ENCODE measurements around the gene KRT25. TPM values are rescaled to one million over a fixed set of nuclear protein-coding genes. Genes with fewer than 3 reads are reported as not detected.

Gene KRT25
- total RNA-seq, 1 experiment from 2014 or later = not detected

GRCh38 chr17:40707745-40708144 lies 47.4 kb downstream of the KRT25 start:
- CTCF ChIA-PET = interaction anchor here (0.5 to 9.8 kb wide), 21 partner anchors 11 to 1089 kb away, joined by 3 to 205 read pairs (median 4); no protein-coding TSS in a partner anchor
- Mint-ChIP-seq H3K36me3 (ENCODE audit: insufficient read depth, unreplicated experiment) (no peaks in the 10 kb centered on the region), H3K9me3 (ENCODE audit: low read depth, unreplicated experiment) (no peaks in the 10 kb centered on the region), H3K4me1 (ENCODE audit: low read depth, unreplicated experiment) (peaks cover 36% of the 10 kb centered on the region), H3K4me3 (ENCODE audit: low read depth, unreplicated experiment) (no peak overlapping the region), H3K27me3 (ENCODE audit: unreplicated experiment) (peaks cover 14% of the 10 kb centered on the region), H3K27ac (ENCODE audit: unreplicated experiment) (peak overlapping the region; percentile 14)
- DNase-seq = peak; percentile 92
- TF ChIP-seq CTCF (IDR thresholded peaks at IDR 0.05; ENCODE audit: unreplicated experiment) = no peak
- no TSS peak for BruUV-seq (replicated peaks)
- intact Hi-C loops (cut with micrococcal nuclease; ENCODE audit: unreplicated experiment) = no loop called here

- CTCF ChIA-PET = interaction anchor here (0.6 to 9.8 kb wide), 51 partner anchors 10 to 1332 kb away, joined by 3 to 205 read pairs (median 4); partner anchors contain the start of genes KRT222, KRT25, KRT26 and MIEN1
- peaks cover 44% of the 10 kb centered on the region for H3K4me1 Mint-ChIP-seq (ENCODE audit: low read depth, unreplicated experiment)
- no peak overlapping the region for H3K27ac Mint-ChIP-seq (ENCODE audit: unreplicated experiment)
- no peak overlapping the region for H3K4me3 Mint-ChIP-seq (ENCODE audit: low read depth, unreplicated experiment)
- no peak for DNase-seq
- no peaks in the 10 kb centered on the region for H3K27me3 Mint-ChIP-seq (ENCODE audit: unreplicated experiment)
- no peaks in the 10 kb centered on the region for H3K9me3 Mint-ChIP-seq (ENCODE audit: low read depth, unreplicated experiment)
- H3K36me3 Mint-ChIP-seq (ENCODE audit: insufficient read depth, unreplicated experiment) = no peaks in the 10 kb centered on the region
- intact Hi-C loops (cut with micrococcal nuclease; ENCODE audit: unreplicated experiment) = no loop called here
- no TSS peak for BruUV-seq (replicated peaks)
- TF ChIP-seq CTCF (IDR thresholded peaks at IDR 0.05; ENCODE audit: unreplicated experiment) = no peak
Observed at GRCh38 chr17:40705584-40705983, 49.5 kb downstream of the KRT25 start.

DNA sequence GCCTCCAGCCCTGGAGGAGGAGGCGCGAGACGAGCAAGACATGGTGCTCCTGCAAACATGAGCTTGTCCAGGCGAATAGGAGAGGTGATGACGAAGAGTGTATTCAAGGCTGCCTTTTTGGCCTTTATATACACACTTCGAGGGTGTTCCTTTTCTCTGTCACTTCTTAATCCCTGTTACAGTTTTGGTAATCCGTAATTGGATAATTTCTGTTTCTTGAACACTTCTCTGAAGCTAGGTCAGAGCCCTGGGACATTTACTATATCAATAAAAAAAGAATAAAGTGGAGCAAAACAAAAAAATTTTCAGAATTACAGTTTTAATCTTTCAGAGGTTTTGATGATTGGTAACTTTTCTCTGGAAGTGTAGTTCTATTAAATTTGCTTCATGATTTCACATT lies 51.5 kb downstream of the KRT25 start, which contains the start of gene KRT24:
Gene KRT24, minus strand, starts transcription at position 101 of the 400 bp plus-strand sequence. Its CDS starts 59 bp downstream, at position 42.
- DNase-seq = no peak
- no TSS peak for BruUV-seq (replicated peaks)
- Mint-ChIP-seq H3K9me3 (ENCODE audit: low read depth, unreplicated experiment) (no peaks in the 10 kb centered on the region), H3K4me3 (ENCODE audit: low read depth, unreplicated experiment) (no peak within 1 kb of the TSS), H3K27ac (ENCODE audit: unreplicated experiment) (no peak within 1 kb of the TSS), H3K27me3 (ENCODE audit: unreplicated experiment) (peaks cover 17% of the 10 kb centered on the region), H3K36me3 (ENCODE audit: insufficient read depth, unreplicated experiment) (no peaks in the 10 kb centered on the region), H3K4me1 (ENCODE audit: low read depth, unreplicated experiment) (peaks cover 44% of the 10 kb centered on the region)
- no peak for TF ChIP-seq CTCF (IDR thresholded peaks at IDR 0.05; ENCODE audit: unreplicated experiment)
- intact Hi-C loops (cut with micrococcal nuclease; ENCODE audit: unreplicated experiment) = no loop called here
- CTCF ChIA-PET = interaction anchor here (0.6 to 9.8 kb wide), 21 partner anchors 8 to 1019 kb away, joined by 3 to 205 read pairs (median 7); partner anchors contain the start of gene SMARCE1

DNA sequence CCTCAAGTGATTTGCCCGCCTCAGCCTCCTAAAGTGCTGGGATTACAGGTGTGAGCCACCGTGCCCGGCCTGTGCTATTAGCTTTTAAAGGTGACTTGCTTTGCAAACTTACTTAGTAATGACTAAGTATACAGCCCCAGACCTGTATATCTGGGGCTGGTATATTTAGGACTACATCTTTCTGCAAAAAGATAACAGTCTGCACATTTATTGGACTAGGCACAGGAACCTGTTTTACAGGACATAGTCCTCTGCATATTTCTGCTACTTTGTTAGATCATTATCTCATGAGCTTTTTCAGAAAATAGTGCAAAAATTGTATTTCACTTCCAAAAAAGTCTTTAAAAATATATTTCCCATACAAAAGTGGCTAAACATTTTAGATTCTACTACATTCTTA lies 52.9 kb downstream of the KRT25 start:
- CTCF ChIA-PET = interaction anchor here (0.6 to 9.8 kb wide), 20 partner anchors 7 to 922 kb away, joined by 3 to 205 read pairs (median 4); no protein-coding TSS in a partner anchor
- no peak for DNase-seq
- no peak overlapping the region for H3K4me3 Mint-ChIP-seq (ENCODE audit: low read depth, unreplicated experiment)

More for the DNA sequence above, 52.9 kb downstream of the KRT25 start:
- no peak overlapping the region for H3K27ac Mint-ChIP-seq (ENCODE audit: unreplicated experiment)
- BruUV-seq (replicated peaks) = no TSS peak
- no peaks in the 10 kb centered on the region for H3K36me3 Mint-ChIP-seq (ENCODE audit: insufficient read depth, unreplicated experiment)
- intact Hi-C loops (cut with micrococcal nuclease; ENCODE audit: unreplicated experiment) = no loop called here
- H3K4me1 Mint-ChIP-seq (ENCODE audit: low read depth, unreplicated experiment) = peaks cover 35% of the 10 kb centered on the region
- H3K27me3 Mint-ChIP-seq (ENCODE audit: unreplicated experiment) = peaks cover 29% of the 10 kb centered on the region
- no peak for TF ChIP-seq CTCF (IDR thresholded peaks at IDR 0.05; ENCODE audit: unreplicated experiment)
- no peaks in the 10 kb centered on the region for H3K9me3 Mint-ChIP-seq (ENCODE audit: low read depth, unreplicated experiment)
